ENCODE data around the gene B4GALNT1.
A peak's percentile ranks its signal among the peaks of the same experiment; 100 is the strongest.
"Not testable (repeated sequence)": the region's sequence is repeated elsewhere in the genome, so short reads cannot be mapped to it uniquely, and the experiment has no call there.

B4GALNT1 gene

DNA sequence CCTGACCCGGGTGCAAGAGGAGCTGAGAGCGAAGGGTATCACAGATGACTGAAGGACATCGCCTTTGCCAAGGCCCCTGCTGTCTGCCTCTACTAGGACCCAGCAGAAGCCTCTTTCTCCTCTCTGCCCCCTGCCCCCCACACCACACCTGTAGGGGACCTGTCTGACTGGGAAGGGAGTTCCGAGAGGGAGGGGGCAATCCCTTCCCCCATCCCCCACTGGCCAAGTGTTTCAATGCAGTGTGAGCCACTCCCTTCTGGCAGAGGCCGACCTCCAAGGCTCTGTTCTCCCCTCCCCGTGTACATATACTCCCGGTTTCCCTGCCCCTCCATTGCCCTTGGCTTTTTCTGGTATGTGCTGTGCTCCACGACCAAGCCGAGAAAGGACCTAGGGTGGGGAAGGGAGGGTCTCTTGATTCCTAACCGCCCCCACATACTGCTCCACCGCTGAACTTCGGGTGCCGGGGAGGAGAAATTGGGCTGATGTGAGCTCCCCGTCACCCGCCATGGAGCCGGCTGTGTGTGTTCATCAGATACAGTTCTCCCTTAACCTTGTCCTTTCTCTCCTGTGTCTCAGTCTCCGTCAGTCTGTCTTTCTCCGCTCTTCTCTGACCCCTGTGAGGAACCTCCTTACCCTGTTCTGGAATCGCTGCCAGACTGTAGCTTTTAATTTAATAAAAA is 23.8 kb downstream of the B4GALNT1 start:
- no peak for DNase-seq (ENCODE audit: low read depth in 2 of 2)

GRCh38 chr12:57607958-57608663 is 24.9 kb downstream of the B4GALNT1 start:
- DNase-seq (ENCODE audit: low read depth in 2 of 2) = no peak

- DNase-seq (ENCODE audit: low read depth in 2 of 2) = no peak
Observed at GRCh38 chr12:57606821-57607220, 26.2 kb downstream of the B4GALNT1 start.

GRCh38 chr12:57606399-57606798 is 26.6 kb downstream of the B4GALNT1 start:
- DNase-seq (ENCODE audit: low read depth in 2 of 2) = no peak

DNA sequence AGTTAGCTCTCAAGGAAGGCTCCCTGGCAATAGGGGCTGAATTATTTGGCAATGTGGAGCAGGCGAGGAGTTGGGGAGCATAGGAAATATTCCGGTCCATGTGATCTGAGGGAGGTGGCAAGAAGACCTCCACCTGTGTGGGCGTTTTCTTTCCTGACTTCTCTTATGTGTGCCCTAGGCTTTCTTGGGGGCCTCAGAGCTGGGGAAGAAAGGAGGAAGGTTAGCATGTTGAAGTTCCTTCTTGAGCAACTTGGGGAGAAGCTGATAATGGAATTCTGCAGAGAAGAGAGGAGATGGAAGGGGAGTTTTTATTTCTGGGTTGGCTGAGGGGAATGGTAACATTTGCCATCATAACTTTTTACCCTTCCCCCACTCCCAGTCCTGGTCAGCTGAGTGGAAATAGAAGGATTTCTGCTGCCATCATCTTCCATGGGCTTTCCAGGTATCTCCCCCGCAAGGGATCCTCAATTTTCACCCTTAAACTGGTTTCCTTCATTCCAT is 27.1 kb downstream of the B4GALNT1 start:
- DNase-seq (ENCODE audit: low read depth in 2 of 2) = no peak

- no peak for DNase-seq (ENCODE audit: low read depth in 2 of 2)
Observed at GRCh38 chr12:57604992-57605810, 27.8 kb downstream of the B4GALNT1 start.

DNA sequence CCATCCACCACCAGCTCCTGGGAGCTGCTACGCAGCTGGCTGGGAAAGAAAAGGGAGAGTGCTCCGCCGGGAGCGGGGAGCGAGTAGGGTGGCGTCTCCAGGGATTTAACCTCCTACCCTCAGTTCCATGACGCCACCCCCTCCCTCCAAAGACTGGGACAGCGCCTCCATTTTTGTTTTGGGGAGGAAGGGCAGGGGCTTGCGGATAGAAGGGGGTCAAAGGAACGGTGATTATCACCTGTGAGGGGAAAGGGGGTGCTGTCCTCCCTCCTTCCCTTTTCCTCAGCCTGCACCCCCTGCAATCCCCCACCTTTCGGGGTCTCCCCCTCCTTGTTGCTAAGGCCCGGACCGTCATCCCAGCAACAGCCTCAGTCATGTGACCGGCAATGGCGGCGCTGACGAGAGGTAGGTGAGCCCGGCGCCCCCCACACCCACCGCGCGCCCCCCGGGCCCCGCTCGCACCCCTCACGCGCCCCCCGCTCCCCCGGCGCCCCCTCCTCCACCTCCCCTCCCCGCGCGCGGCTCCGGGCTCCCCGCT is 28.5 kb downstream of the B4GALNT1 start, which contains the start of gene DTX3:
Gene DTX3, plus strand, starts transcription at position 371 of the 538 bp plus-strand sequence. CDS start 1,694 bp downstream, outside the sequence.
- DNase-seq (ENCODE audit: low read depth in 2 of 2) = no peak

DNA sequence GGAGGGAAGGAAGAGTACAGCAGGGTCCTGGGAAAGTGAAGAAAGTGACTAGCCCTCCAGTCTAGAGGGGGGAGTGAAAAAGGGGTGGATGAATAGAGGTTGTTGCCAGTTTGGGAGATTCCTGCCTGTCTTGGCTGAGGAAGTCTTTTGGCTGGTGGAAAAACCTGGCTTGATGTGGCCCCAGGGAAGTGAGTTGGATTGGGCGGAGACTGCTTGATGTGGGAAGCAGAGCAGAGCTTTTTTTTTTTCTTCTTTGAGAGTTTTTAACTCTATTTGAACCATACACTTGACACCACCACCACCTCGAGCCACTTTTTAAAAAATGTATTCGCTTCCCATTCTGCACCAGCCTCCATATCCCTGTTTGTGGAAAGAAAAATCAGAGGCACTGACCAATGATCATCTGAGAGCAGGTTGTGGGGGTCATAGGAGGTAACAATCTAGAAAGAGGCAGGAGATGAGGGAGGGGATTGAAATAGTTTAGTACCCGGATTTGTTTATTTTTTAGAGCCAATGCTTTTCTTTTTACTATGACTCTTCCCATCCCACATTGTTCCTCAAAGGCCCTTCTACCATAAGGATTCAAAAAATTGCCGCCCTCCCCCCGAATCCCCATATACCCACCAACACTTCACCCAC is 29.1 kb downstream of the B4GALNT1 start:
- no peak for DNase-seq (ENCODE audit: low read depth in 2 of 2)

DNA sequence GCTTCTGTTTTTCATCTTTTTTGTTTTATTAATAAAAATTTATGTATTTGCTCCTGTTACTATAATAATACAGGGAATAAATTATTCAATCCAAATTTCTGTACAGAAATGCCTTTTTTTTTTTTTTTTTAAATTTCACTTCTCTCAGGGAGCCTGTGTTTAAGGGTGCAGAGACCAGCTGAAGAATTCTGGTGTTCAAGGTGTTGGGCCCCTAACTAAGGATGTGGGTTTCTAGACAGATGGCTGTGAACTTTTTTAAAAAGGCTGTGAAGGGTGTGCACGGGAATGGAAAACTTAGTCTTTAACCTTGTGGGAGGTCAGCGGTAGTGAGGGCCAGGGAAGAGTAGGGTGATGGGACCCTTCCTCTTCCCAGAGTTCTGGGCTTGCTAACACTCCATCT is 29.7 kb downstream of the B4GALNT1 start:
- no peak for DNase-seq (ENCODE audit: low read depth in 2 of 2)

GRCh38 chr12:57602544-57602943 is 30.5 kb downstream of the B4GALNT1 start:
- DNase-seq (ENCODE audit: low read depth in 2 of 2) = no peak

- DNase-seq (ENCODE audit: low read depth in 2 of 2) = no peak
Observed at GRCh38 chr12:57600395-57600794, 32.6 kb downstream of the B4GALNT1 start.

DNA sequence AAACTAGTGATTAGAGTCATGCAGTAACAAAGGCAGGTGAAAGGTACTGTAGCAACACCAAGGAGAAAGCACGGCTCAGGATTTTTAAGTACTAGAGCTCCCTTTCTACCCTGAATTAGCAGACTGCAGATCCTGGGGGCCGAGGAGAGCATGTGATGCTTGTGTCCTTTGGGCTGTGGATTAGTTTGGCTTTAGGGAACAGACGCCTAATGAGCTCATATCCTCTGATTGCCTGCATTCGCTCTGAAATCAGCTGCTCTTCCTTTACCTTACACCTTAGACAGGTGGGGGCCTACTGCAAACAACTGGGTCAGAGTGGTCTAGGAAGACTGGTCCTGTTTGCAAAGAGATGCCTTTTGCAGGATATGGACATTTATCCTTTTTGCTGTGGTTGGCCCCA is 39.8 kb downstream of the B4GALNT1 start:
- DNase-seq (ENCODE audit: low read depth in 2 of 2) = no peak

GRCh38 chr12:57592551-57593165 is 40.3 kb downstream of the B4GALNT1 start:
- no peak for DNase-seq (ENCODE audit: low read depth in 2 of 2)

- DNase-seq (ENCODE audit: low read depth in 2 of 2) = no peak
Observed at GRCh38 chr12:57591782-57592325, 41.1 kb downstream of the B4GALNT1 start.

DNA sequence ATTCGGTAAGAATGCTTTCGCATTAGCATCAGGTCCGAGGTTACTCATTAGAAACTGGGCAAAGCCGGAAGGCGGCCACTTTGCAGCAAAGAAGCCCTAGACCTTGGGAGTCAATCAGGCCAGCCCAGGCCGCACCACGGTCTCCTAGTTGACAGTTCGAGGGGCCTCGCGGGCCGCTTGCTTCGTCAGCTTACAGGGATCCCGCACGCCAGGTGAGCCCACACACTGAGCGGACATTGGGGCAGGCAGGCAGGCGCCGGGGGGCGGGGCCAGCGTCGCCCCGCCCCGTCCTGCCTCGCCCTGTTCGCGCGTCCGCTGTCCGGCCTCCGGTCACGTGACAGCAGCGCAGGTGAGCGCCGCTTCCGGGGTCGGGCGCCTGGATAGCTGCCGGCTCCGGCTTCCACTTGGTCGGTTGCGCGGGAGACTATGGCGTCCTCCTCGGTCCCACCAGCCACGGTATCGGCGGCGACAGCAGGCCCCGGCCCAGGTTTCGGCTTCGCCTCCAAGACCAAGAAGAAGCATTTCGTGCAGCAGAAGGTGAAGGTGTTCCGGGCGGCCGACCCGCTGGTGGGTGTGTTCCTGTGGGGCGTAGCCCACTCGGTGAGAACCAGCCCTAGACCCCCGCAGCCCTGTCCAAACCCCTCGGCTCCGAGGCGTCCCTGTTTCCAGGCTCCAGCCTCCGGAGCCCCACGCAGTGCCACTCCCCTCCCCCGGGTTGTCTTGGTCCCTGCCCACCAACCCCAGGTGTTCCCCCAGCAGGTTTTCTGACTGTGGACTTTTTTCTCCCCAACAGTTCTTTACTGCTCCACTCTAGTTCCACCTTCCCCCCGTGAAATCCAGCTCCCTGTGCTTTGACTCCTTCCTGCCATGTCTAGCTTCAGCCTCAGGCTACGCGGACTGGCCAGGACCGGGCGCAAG is 41.9 kb downstream of the B4GALNT1 start, which contains the start of gene PIP4K2C:
Gene PIP4K2C, plus strand, starts transcription at position 329 of the 918 bp plus-strand sequence. Its CDS starts 98 bp downstream, at position 427.
- peak; percentile 41 to 52 for DNase-seq (ENCODE audit: low read depth in 2 of 2)

DNA sequence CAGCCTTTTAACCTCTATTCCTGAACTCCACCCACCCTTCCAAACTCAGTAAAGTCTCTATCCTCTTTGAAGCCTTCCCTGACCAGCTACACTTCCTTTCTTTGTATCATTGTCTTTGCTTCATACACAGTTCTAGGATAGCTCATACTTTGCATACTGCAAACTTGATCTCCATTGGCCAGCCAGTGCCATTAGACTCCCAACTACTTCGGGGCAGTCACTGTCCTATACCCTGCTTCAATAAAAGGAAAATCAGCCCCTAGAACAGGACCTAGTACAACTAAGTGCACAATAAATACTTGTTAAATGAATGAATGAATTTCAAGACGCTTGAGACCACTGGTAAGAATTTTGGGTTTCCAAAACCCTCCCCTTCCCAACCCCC is 42.5 kb downstream of the B4GALNT1 start:
- DNase-seq (ENCODE audit: low read depth in 2 of 2) = no peak

DNA sequence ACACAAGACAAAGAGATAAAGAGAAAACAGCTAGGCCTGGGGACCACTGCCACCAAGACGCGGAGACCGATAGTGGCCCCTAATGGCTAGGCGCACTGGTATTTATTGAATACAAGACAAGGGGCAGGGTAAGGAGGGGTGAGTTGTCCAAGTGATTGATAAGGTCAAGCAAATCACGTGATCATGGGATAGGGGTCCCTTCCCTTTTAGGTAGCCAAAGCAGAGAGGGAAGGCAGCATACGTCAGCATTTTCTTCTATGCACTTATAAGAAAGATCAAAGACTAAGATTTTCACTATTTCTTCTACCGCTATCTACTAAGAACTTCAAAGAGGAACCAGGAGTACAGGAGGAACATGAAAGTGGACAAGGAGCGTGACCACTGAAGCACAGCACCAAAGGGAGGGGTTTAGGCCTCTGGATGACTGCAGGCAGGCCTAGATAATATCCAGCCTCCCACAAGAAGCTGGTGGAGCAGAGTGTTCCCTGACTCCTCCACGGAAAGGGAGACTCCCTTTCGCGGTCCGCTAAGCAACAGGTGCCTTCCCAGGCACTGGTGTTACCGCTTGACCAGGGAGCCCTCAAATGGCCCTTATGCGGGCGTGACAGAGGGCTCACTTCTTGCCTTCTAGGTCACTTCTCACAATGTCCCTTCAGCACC is 43.9 kb downstream of the B4GALNT1 start:
- DNase-seq (ENCODE audit: low read depth in 2 of 2) = not testable (repeated sequence)

- no peak for DNase-seq (ENCODE audit: low read depth in 2 of 2)
Observed at GRCh38 chr12:57586832-57587429, 46.1 kb downstream of the B4GALNT1 start.

DNA sequence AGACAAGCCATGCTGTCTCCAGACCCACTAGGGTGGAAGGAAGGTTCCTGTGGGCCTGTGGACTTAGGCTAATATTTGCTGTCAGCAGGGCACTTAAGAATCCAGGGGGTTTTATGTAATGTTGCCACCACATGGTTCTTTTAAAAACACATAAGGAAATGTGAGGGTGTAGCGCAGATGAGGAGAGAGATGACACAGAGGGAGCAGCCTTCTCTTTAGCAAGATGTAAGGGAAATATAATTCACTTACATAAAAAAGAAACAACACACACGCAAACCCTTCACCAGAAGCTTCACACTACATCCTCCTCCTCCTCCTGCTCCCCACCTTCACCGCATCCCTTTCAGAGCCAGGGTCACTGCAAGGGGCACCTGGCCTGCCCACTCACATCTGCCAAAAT is 46.9 kb downstream of the B4GALNT1 start:
- no peak for DNase-seq (ENCODE audit: low read depth in 2 of 2)
